Breast epithelium (tissue), 3 donors: ENCODE results near the gene CXCL1.

Experiments
- CTCF ChIP-seq, 3 donors: fragments of 450-650 bp; IDR thresholded peaks; one replicate each; pipeline ENCODE4 v1.5.1; 2016 to 2017; ENCODE audit warnings: antibody characterized with exemption in 3 of 3, mild to moderate bottlenecking in 3 of 3, moderate library complexity in 3 of 3
- POLR2A ChIP-seq: fragments of 450-650 bp; IDR thresholded peaks from one replicate; pipeline ENCODE4 v1.6.1; 2016; ENCODE audit warnings: antibody characterized with exemption, mild to moderate bottlenecking, moderate library complexity

GRCh38 chr4:73869130-73870055 is at the start of gene CXCL1:
- TF ChIP-seq POLR2A = no peak
- TF ChIP-seq CTCF (IDR thresholded peaks at IDR 0.05) = no peak
